GM12878 (cell line): Measurements from ENCODE around the gene IFI6. TPM values are rescaled to one million over a fixed set of nuclear protein-coding genes. Genes with fewer than 3 reads are reported as not detected.

Experiments used
- ATAC-seq: fragments of 200-7000 bp; cut with Tn5 transposase; 3 replicates; pipeline ENCODE4 v1.9.1; 2020; ENCODE audit warnings: mild to moderate bottlenecking, moderate library complexity
- BruUV-seq: library from RNA; stranded (reverse); fragments of 400-500 nt; replicated peaks from 2 replicates; lab custom pipeline; 2021; lab: Mats Ljungman, UMichigan
- CTCF ChIA-PET: fragments of 300-600 bp; sonication (Branson Sonifier 250); formaldehyde crosslinking; extraction: SDS; loops from one replicate; lab custom pipeline; 2021; ENCODE audit warnings: inconsistent platforms; lab: Yijun Ruan, JAX
- POLR2A ChIA-PET: fragments of 350-600 bp; formaldehyde crosslinking; extraction: SDS; loops from one replicate; lab custom pipeline; 2021; ENCODE audit warnings: inconsistent platforms; lab: Charles Lee
- RAD21 ChIA-PET: fragments of 300-600 bp; sonication (Branson Sonifier 250); formaldehyde crosslinking; loops from one replicate; lab custom pipeline; 2023; ENCODE audit warnings: antibody characterized with exemption; ENCODE audit not compliant: unreplicated experiment; lab: Charles Lee
- SMC1A ChIA-PET: fragments of 300-600 bp; sonication (Branson Sonifier 250); formaldehyde crosslinking; loops from one replicate; lab custom pipeline; 2023; ENCODE audit not compliant: unreplicated experiment, uncharacterized antibody; lab: Charles Lee
- DNase-seq: peaks from one replicate; pipeline ENCODE4 v3.0.0-alpha.2; 2011; ENCODE audit warnings: low read depth, low spot score
- FAIRE-seq: peaks from 3 replicates; lab custom pipeline; 2011; peaks lifted over from hg19 to GRCh38; lab: Jason Lieb, UNC
- H2AFZ ChIP-seq: 2 replicates; pipeline ENCODE4 v1.6.0; 2011; ENCODE audit warnings: low read depth, low read length, control low read depth; ENCODE audit not compliant: control insufficient read depth
- H3K27ac ChIP-seq: 2 replicates; pipeline ENCODE4 v1.5.1; 2011; ENCODE audit warnings: control low read depth; ENCODE audit not compliant: control insufficient read depth, insufficient read depth
- H3K27me3 ChIP-seq, 2 experiments: replicated peaks in 1 of 2; 2 replicates each; pipeline versions ENCODE4 v1.6.0 to v1.6.1; 2011; ENCODE audit warnings: low read length in 1 of 2; ENCODE audit not compliant: control insufficient read depth in 2 of 2, insufficient read depth in 2 of 2
- H3K36me3 ChIP-seq, 2 experiments: 2 replicates each; pipeline ENCODE4 v1.5.1; 2011; ENCODE audit warnings: low read length in 1 of 2; ENCODE audit not compliant: control insufficient read depth in 2 of 2, insufficient read depth in 2 of 2
- H3K4me1 ChIP-seq: 2 replicates; pipeline ENCODE4 v1.6.1; 2011; ENCODE audit warnings: mild to moderate bottlenecking, low read length, moderate library complexity, mixed read lengths; ENCODE audit not compliant: control insufficient read depth, insufficient read depth
- H3K4me2 ChIP-seq: 2 replicates; pipeline ENCODE4 v1.6.0; 2011; ENCODE audit warnings: control low read depth; ENCODE audit not compliant: control insufficient read depth, insufficient read depth
- H3K4me3 ChIP-seq: fragments of 200-600 bp; sonication (generic); 2 replicates; pipeline ENCODE4 v1.5.1; 2016
- H3K79me2 ChIP-seq: 2 replicates; pipeline ENCODE4 v1.6.0; 2011; ENCODE audit warnings: low read length; ENCODE audit not compliant: control insufficient read depth, insufficient read depth
- H3K9ac ChIP-seq: 2 replicates; pipeline ENCODE4 v1.8.0; 2011; ENCODE audit warnings: low read length, control low read depth, mixed read lengths; ENCODE audit not compliant: control insufficient read depth, insufficient read depth
- H3K9me3 ChIP-seq: replicated peaks from 3 replicates; pipeline ENCODE4 v1.5.1; 2011; ENCODE audit warnings: mild to moderate bottlenecking, low read length; ENCODE audit not compliant: control insufficient read depth, insufficient read depth
- H4K20me1 ChIP-seq: 2 replicates; pipeline ENCODE4 v1.6.0; 2011; ENCODE audit not compliant: control insufficient read depth, insufficient read depth
- ASH2L ChIP-seq: fragments of 300-600, 200-600 bp; sonication (generic); IDR thresholded peaks from 2 replicates; pipeline ENCODE4 v1.6.1; 2017; ENCODE audit warnings: low read depth, mild to moderate bottlenecking, borderline replicate concordance
- BACH1 ChIP-seq: fragments of 450-650 bp; IDR thresholded peaks from 2 replicates; pipeline ENCODE4 v1.6.1; 2017; ENCODE audit warnings: mild to moderate bottlenecking, borderline replicate concordance
- BCL11A ChIP-seq: IDR thresholded peaks from 2 replicates; pipeline ENCODE4 v1.6.1; 2011; ENCODE audit warnings: low read depth, low read length
- HCFC1 ChIP-seq: fragments of 150-350 bp; IDR thresholded peaks from 2 replicates; pipeline ENCODE4 v1.6.1; 2014; ENCODE audit warnings: low read length
- KLF5 ChIP-seq: fragments of 450-650 bp; IDR thresholded peaks from 2 replicates; pipeline ENCODE4 v1.6.1; 2014; ENCODE audit warnings: mild to moderate bottlenecking; ENCODE audit not compliant: partially characterized antibody
- NFXL1 ChIP-seq: fragments of 450-650 bp; IDR thresholded peaks from 2 replicates; pipeline ENCODE4 v1.6.1; 2017; ENCODE audit warnings: antibody characterized with exemption, mild to moderate bottlenecking, borderline replicate concordance
- POLR2A ChIP-seq: IDR thresholded peaks from 2 replicates; pipeline ENCODE4 v1.6.1; 2011; ENCODE audit warnings: low read depth, mild to moderate bottlenecking, low read length
- RAD21 ChIP-seq: IDR thresholded peaks from 2 replicates; pipeline ENCODE4 v1.6.1; 2011; ENCODE audit warnings: mild to moderate bottlenecking, low read depth, low read length, moderate library complexity; ENCODE audit not compliant: insufficient read depth
- ZBTB33 ChIP-seq: fragments of 450-650 bp; IDR thresholded peaks from 2 replicates; pipeline ENCODE4 v1.6.1; 2017; ENCODE audit warnings: mild to moderate bottlenecking
- ZNF274 ChIP-seq: IDR thresholded peaks from one replicate; pipeline ENCODE4 v1.8.0; 2011; ENCODE audit not compliant: insufficient read length, insufficient read depth
- WGBS: methylation state at CpG from one replicate; pipeline ENCODE4 v1.1.6; 2016; ENCODE audit warnings: low lambda C conversion rate; ENCODE audit not compliant: insufficient replicate concordance, insufficient coverage; ENCODE audit errors: missing lambda C conversion rate; 5-methylcytosine and 5-hydroxymethylcytosine counted together
- in situ Hi-C: fragments of 300-500 bp; cut with MboI; formaldehyde crosslinking; loops from 9 replicates; pipeline ENCODE4 v1.14.3; 2018; ENCODE audit warnings: mixed read lengths
- intact Hi-C: fragments of 100-400 bp; cut with micrococcal nuclease; formaldehyde crosslinking; loops from one replicate; pipeline ENCODE4 v1.14.2; 2022; ENCODE audit not compliant: unreplicated experiment
- polyA plus RNA-seq, 11 experiments: library from polyadenylated mRNA; depleted of rRNA in 4 of 11; unstranded in 6 of 11; stranded (reverse) in 5 of 11; fragments of >200 nt; fragmentation: Nextera tagmentation in 4 of 11; fragmentation: Illumina TruSeq in 1 of 11; extraction: Ambion mirVana in 4 of 11; extraction: Trizol in 1 of 11; gene quantifications; 1 replicate in 1 of 11; 2 replicates in 10 of 11; pipeline versions ENCODE4 v1.2.1 to v1.2.3, GENCODE V29; 2011 to 2016; ENCODE audit warnings: inconsistent platforms in 2 of 11, missing spikeins in 2 of 11, low read depth in 1 of 11
- total RNA-seq, 4 experiments: library from RNA; depleted of rRNA in 3 of 4; stranded (reverse); fragments of >200 nt in 3 of 4; fragmentation: Illumina TruSeq in 1 of 4; extraction: Trizol in 1 of 4; gene quantifications; 2 replicates each; pipeline versions ENCODE4 v1.2.1 to v1.2.3, GENCODE V29; 2013 to 2021
- TF ChIP-seq, protein P1 (sequence below), 3 experiments: IDR thresholded peaks in 2 of 3; conservative IDR thresholded peaks in 1 of 3; 2 replicates each; pipeline ENCODE4 v1.5.1; 2011; ENCODE audit warnings: low read depth in 3 of 3, low read length in 3 of 3, mild to moderate bottlenecking in 3 of 3, control low read depth in 2 of 3, moderate library complexity in 2 of 3, inconsistent platforms in 1 of 3, mixed read lengths in 1 of 3; ENCODE audit not compliant: control insufficient read depth in 2 of 3, insufficient read depth in 1 of 3; ENCODE audit errors: extremely low read depth in 1 of 3

Gene IFI6
- total and polyA plus RNA-seq, 10 of the 15 experiments (the other 5 are each of a cell fraction or from before 2014, with no cell fraction given), result 5.6 to 123 (median 69.0) TPM

GRCh38 chr1:27617420-27617819 is 54.6 kb downstream of the IFI6 start (continued):
- TF ChIP-seq NFXL1 (no peak), BACH1 (no peak), HCFC1 (no peak), BCL11A (no peak), ASH2L (no peak), KLF5 (no peak)

DNA sequence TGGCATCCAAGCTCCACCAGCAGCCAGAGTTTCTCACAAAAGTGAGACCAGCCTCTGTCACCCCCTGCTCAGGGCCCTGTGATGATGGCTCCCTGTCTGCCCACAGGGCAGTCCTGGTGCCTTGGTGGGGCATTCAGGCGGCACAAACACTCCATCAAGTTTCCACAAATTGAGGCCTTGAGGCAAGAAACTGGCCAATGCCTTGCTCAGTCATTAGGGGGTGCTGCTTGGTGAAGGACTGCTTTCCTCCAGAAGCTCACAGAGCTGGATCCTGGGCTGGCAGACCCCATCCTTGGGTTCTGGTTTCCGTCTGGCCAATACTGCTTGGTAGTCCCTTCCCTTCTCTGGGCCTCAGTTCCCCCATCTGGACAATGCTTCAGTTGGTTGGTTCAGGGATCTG is 55.6 kb downstream of the IFI6 start:
- no peak for DNase-seq
- H3K4me2 ChIP-seq, result no peak overlapping the region
- H3K27me3 ChIP-seq, result no peaks in the 10 kb centered on the region
- no peaks in the 10 kb centered on the region for H4K20me1 ChIP-seq
- WGBS, result 85% methylated on average over 2 of the region's 2 CpGs
- peaks cover 31 to 40% of the 10 kb centered on the region in 2 experiments; a peak in 3 of 4 replicates for H3K36me3 ChIP-seq
- ChIA-PET SMC1A (interaction anchor here (0.7 to 10.2 kb wide), 5 partner anchors 9 to 46 kb away, joined by 3 to 88 read pairs (median 9); no protein-coding TSS in a partner anchor), CTCF (interaction anchor here (0.7 to 5.9 kb wide), 6 partner anchors 9 to 46 kb away, joined by 3 to 40 read pairs (median 10); no protein-coding TSS in a partner anchor), POLR2A (interaction anchor here (0.6 to 1.5 kb wide), 3 partner anchors 14 to 46 kb away, joined by 3 to 5 read pairs (median 4); no protein-coding TSS in a partner anchor), RAD21 (interaction anchor here (1.1 to 4.6 kb wide), 5 partner anchors 9 to 46 kb away, joined by 3 to 43 read pairs (median 9); no protein-coding TSS in a partner anchor)
- in situ Hi-C loops (no loop called here), intact Hi-C loops (no loop called here)
- no peak for FAIRE-seq
- no peak overlapping the region for H3K9ac ChIP-seq
- no TSS peak for BruUV-seq
- peaks cover 3% of the 10 kb centered on the region; the same call in 1 of the 2 replicates for H3K79me2 ChIP-seq
- peaks cover 18% of the 10 kb centered on the region for H3K4me1 ChIP-seq
- no peak overlapping the region for H3K27ac ChIP-seq
- H3K4me3 ChIP-seq, result no peak overlapping the region
- H3K9me3 ChIP-seq, result no peaks in the 10 kb centered on the region
- no peak overlapping the region for H2AFZ ChIP-seq
- peak; percentile 10; the same call in 1 of the 2 replicates for TF ChIP-seq RAD21
- TF ChIP-seq, protein P1, sequence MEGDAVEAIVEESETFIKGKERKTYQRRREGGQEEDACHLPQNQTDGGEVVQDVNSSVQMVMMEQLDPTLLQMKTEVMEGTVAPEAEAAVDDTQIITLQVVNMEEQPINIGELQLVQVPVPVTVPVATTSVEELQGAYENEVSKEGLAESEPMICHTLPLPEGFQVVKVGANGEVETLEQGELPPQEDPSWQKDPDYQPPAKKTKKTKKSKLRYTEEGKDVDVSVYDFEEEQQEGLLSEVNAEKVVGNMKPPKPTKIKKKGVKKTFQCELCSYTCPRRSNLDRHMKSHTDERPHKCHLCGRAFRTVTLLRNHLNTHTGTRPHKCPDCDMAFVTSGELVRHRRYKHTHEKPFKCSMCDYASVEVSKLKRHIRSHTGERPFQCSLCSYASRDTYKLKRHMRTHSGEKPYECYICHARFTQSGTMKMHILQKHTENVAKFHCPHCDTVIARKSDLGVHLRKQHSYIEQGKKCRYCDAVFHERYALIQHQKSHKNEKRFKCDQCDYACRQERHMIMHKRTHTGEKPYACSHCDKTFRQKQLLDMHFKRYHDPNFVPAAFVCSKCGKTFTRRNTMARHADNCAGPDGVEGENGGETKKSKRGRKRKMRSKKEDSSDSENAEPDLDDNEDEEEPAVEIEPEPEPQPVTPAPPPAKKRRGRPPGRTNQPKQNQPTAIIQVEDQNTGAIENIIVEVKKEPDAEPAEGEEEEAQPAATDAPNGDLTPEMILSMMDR (IDR thresholded peaks at IDR 0.05 in 2 of 3, conservative IDR thresholded peaks at IDR 0.05 in 1 of 3; ENCODE audit: control insufficient read depth in 2 of 3, extremely low read depth in 1 of 3, insufficient read depth in 1 of 3, low read depth in 3 of 3, low read length in 3 of 3), result peak; percentile 23 to 31 (median 29); a peak in 4 of 6 replicates
- no peak for TF ChIP-seq ZNF274
- TF ChIP-seq ZBTB33, result no peak
- TF ChIP-seq POLR2A, result peak; percentile 38; the same call in 1 of the 2 replicates
- ATAC-seq, result no peak
